HCT116 (cell line): ENCODE data around the gene PDE9A. TPM values are rescaled to one million over a fixed set of nuclear protein-coding genes. Genes with fewer than 3 reads are reported as not detected.

Experiments used
- ATAC-seq: fragments of 200-7000 bp; cut with Tn5 transposase; 2 replicates; pipeline ENCODE4 v1.9.1; 2020; ENCODE audit warnings: mild to moderate bottlenecking, moderate library complexity
- BruUV-seq: library from RNA; stranded (reverse); fragments of 400-500 nt; replicated peaks from 2 replicates; lab custom pipeline; 2021; lab: Mats Ljungman, UMichigan
- CTCF ChIA-PET: fragments of 300-600 bp; sonication (Branson Sonifier 250); formaldehyde crosslinking; loops from one replicate; lab custom pipeline; 2021; ENCODE audit warnings: antibody characterized with exemption; lab: Charles Lee
- POLR2A ChIA-PET: fragments of 300-600, 350-600 bp; sonication (Branson Sonifier 250); formaldehyde crosslinking; loops from one replicate; lab custom pipeline; 2021; ENCODE audit warnings: antibody characterized with exemption; lab: Charles Lee
- RAD21 ChIA-PET, 2 experiments: fragments of 300-600 bp; sonication (Branson Sonifier 250); formaldehyde crosslinking; loops; one replicate each; lab custom pipeline; 2023; ENCODE audit warnings: low total read pairs in 2 of 2; ENCODE audit not compliant: uncharacterized antibody in 2 of 2, unreplicated experiment in 2 of 2, low non-redundant PET in 1 of 2; lab: Charles Lee
- DNase-seq: peaks from one replicate; pipeline ENCODE4 v3.0.0-alpha.2; 2010; ENCODE audit warnings: low read depth, low spot score
- H2AFZ ChIP-seq: fragments of 200-600 bp; shearing (Covaris generic), sonication (generic); 2 replicates; pipeline ENCODE4 v1.6.1; 2017; ENCODE audit warnings: low read depth, mixed run types, mixed read lengths, antibody characterized with exemption, low read length; ENCODE audit not compliant: poor library complexity, severe bottlenecking
- H3K27ac ChIP-seq: 2 replicates; pipeline ENCODE4 v1.5.1; 2012; ENCODE audit warnings: low read depth, low read length
- H3K27me3 ChIP-seq: fragments of 200-600 bp; sonication (generic); 2 replicates; pipeline ENCODE4 v1.6.1; 2016; ENCODE audit warnings: mixed run types, low read length, mixed read lengths; ENCODE audit not compliant: insufficient read depth
- H3K36me3 ChIP-seq, 2 experiments: fragments of 200-500 bp in 1 of 2; fragments of 200-600 bp in 1 of 2; sonication (Bioruptor generic) in 1 of 2; sonication (generic) in 1 of 2; 2 replicates each; pipeline versions ENCODE4 v1.5.1 to v1.6.1; 2014 to 2016; ENCODE audit warnings: low read length in 2 of 2, inconsistent platforms in 1 of 2, mixed read lengths in 1 of 2, mixed run types in 1 of 2; ENCODE audit not compliant: insufficient read depth in 2 of 2, control insufficient read depth in 1 of 2
- H3K4me1 ChIP-seq, 2 experiments: fragments of 200-600 bp in 1 of 2; sonication (generic) in 1 of 2; 2 replicates each; pipeline versions ENCODE4 v1.5.1 to v1.6.1; 2012 to 2017; ENCODE audit warnings: low read length in 2 of 2, inconsistent platforms in 1 of 2, mild to moderate bottlenecking in 1 of 2, mixed read lengths in 1 of 2, mixed run types in 1 of 2, moderate library complexity in 1 of 2; ENCODE audit not compliant: insufficient read depth in 2 of 2, control insufficient read depth in 1 of 2
- H3K4me2 ChIP-seq: fragments of 200-600 bp; sonication (generic); 2 replicates; pipeline ENCODE4 v1.6.1; 2017; ENCODE audit warnings: mixed run types, low read length, mixed read lengths
- H3K4me3 ChIP-seq, 2 experiments: fragments of 200-600 bp in 1 of 2; sonication (generic) in 1 of 2; replicated peaks in 1 of 2; 2 replicates each; pipeline ENCODE4 v1.5.1; 2011 to 2016; ENCODE audit warnings: low read length in 2 of 2, control low read depth in 1 of 2, low read depth in 1 of 2, mild to moderate bottlenecking in 1 of 2, mixed read lengths in 1 of 2, mixed run types in 1 of 2
- H3K79me2 ChIP-seq: fragments of 200-600 bp; sonication (generic); 2 replicates; pipeline ENCODE4 v1.6.1; 2017; ENCODE audit warnings: mild to moderate bottlenecking, mixed run types, low read length, moderate library complexity, mixed read lengths; ENCODE audit not compliant: insufficient read depth
- H3K9ac ChIP-seq: fragments of 200-600 bp; sonication (generic); 2 replicates; pipeline ENCODE4 v1.6.1; 2016; ENCODE audit warnings: low read length, mixed read lengths
- H3K9me2 ChIP-seq: fragments of 200-600 bp; sonication (generic), shearing (Covaris generic); 2 replicates; pipeline ENCODE4 v1.6.1; 2017; ENCODE audit warnings: mixed run types, mild to moderate bottlenecking, moderate library complexity; ENCODE audit not compliant: insufficient read depth
- H3K9me3 ChIP-seq, 2 experiments: fragments of 200-500 bp in 1 of 2; fragments of 200-600 bp in 1 of 2; sonication (Bioruptor generic) in 1 of 2; sonication (generic) in 1 of 2; 2 replicates each; pipeline ENCODE4 v1.6.1; 2014 to 2017; ENCODE audit warnings: low read length in 2 of 2, mixed read lengths in 2 of 2, inconsistent platforms in 1 of 2, low read depth in 1 of 2, mild to moderate bottlenecking in 1 of 2, mixed run types in 1 of 2, moderate library complexity in 1 of 2; ENCODE audit not compliant: control insufficient read depth in 1 of 2, insufficient read depth in 1 of 2
- H4K20me1 ChIP-seq: fragments of 200-600 bp; sonication (generic), shearing (Covaris generic); 2 replicates; pipeline ENCODE4 v1.6.1; 2017; ENCODE audit warnings: mixed run types, mild to moderate bottlenecking, moderate library complexity; ENCODE audit not compliant: insufficient read depth
- CBX3 ChIP-seq: IDR thresholded peaks from 2 replicates; pipeline ENCODE4 v1.6.1; 2012; ENCODE audit warnings: low read depth
- EGR1 ChIP-seq: IDR thresholded peaks from 2 replicates; pipeline ENCODE4 v1.6.1; 2012; ENCODE audit warnings: low read depth
- ELF1 ChIP-seq: IDR thresholded peaks from 2 replicates; pipeline ENCODE4 v1.6.1; 2012; ENCODE audit warnings: low read depth, borderline replicate concordance
- EZH2 ChIP-seq: fragments of 200-600 bp; sonication (generic); IDR thresholded peaks from 2 replicates; pipeline ENCODE4 v1.6.1; 2017; ENCODE audit warnings: antibody characterized with exemption, mixed run types
- FOSL1 ChIP-seq: IDR thresholded peaks from 2 replicates; pipeline ENCODE4 v1.6.1; 2012; ENCODE audit warnings: low read depth
- JUND ChIP-seq: IDR thresholded peaks from 2 replicates; pipeline ENCODE4 v1.6.1; 2012
- RAD21 ChIP-seq: IDR thresholded peaks from 2 replicates; pipeline ENCODE4 v1.6.1; 2012; ENCODE audit warnings: low read depth, mild to moderate bottlenecking
- SP1 ChIP-seq: IDR thresholded peaks from 2 replicates; pipeline ENCODE4 v1.6.1; 2012; ENCODE audit warnings: low read depth
- TCF7L2 ChIP-seq: IDR thresholded peaks from 2 replicates; pipeline ENCODE4 v1.7.0; 2011; ENCODE audit warnings: borderline replicate concordance, inconsistent platforms; ENCODE audit not compliant: insufficient read depth, insufficient read length; ENCODE audit errors: extremely low read depth
- YY1 ChIP-seq: IDR thresholded peaks from 2 replicates; pipeline ENCODE4 v1.6.1; 2011; ENCODE audit warnings: low read length, low read depth, moderate library complexity, mild to moderate bottlenecking; ENCODE audit not compliant: insufficient replicate concordance; ENCODE audit errors: extremely low read depth
- ZFX ChIP-seq: fragments of 450-650 bp; IDR thresholded peaks from 2 replicates; pipeline ENCODE4 v1.6.1; 2017
- ZNF274 ChIP-seq: fragments of 200-500 bp; sonication (Bioruptor generic); IDR thresholded peaks from 2 replicates; pipeline ENCODE4 v1.6.1; 2014; ENCODE audit warnings: mild to moderate bottlenecking, low read depth, low read length, inconsistent platforms
- intact Hi-C: fragments of 100-400 bp; cut with micrococcal nuclease; formaldehyde crosslinking; loops from 2 replicates; pipeline ENCODE4 v1.10.0; 2022
- total RNA-seq: library from RNA; stranded (reverse); gene quantifications from one replicate; pipeline ENCODE4 v1.2.1, GENCODE V29; 2021; ENCODE audit not compliant: unreplicated experiment
- TF ChIP-seq, protein P1 (sequence below): IDR thresholded peaks from 2 replicates; pipeline ENCODE4 v1.6.1; 2012
- TF ChIP-seq, protein P2 (sequence below): IDR thresholded peaks from 2 replicates; pipeline ENCODE4 v1.6.1; 2011; ENCODE audit warnings: mild to moderate bottlenecking, low read length, moderate library complexity; ENCODE audit not compliant: insufficient replicate concordance; ENCODE audit errors: extremely low read depth

PDE9A gene
- total RNA-seq, 1 experiment from 2014 or later = 31.4 TPM

DNA sequence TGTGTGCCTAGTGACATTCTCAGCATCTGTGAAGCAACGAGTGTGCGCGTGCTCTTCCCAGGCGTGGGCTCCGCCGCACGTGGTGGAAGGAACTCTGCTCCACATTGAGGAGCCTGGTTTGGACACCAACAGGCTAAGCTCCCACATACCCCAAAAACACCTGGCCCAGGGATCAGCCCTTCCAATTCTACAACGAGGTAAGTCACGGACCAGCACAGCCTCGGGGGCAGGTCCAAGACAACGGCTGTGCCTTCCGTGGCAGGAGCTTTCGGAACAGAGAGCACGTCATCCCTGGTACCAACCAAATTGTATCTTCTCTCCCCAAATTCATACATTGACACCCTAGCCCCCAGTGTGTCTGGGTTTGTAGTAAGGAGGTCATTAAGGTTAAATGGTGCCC lies 27.2 kb upstream of the PDE9A start:
- Histone ChIP-seq H3K9me3 (no peaks in the 10 kb centered on the region), H3K36me3 (no peaks in the 10 kb centered on the region), H3K4me3 (no peak overlapping the region), H3K4me2 (no peak overlapping the region), H4K20me1 (no peaks in the 10 kb centered on the region), H3K4me1 (no peaks in the 10 kb centered on the region), H3K9me2 (no peaks in the 10 kb centered on the region), H3K9ac (no peak overlapping the region), H3K27ac (no peak overlapping the region), H3K27me3 (peaks cover 8% of the 10 kb centered on the region; the same call in 1 of the 2 replicates), H3K79me2 (no peaks in the 10 kb centered on the region), H2AFZ (no peak overlapping the region)
- ATAC-seq (no peak), DNase-seq (no peak)
- ChIA-PET RAD21 (no interaction called here), CTCF (no interaction called here), POLR2A (no interaction called here)
- BruUV-seq = no TSS peak
- intact Hi-C loops = no loop called here
- TF ChIP-seq YY1 (no peak), TCF7L2 (no peak), ELF1 (no peak), EGR1 (no peak)
- TF ChIP-seq, protein P1, sequence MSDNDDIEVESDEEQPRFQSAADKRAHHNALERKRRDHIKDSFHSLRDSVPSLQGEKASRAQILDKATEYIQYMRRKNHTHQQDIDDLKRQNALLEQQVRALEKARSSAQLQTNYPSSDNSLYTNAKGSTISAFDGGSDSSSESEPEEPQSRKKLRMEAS = no peak

DNA sequence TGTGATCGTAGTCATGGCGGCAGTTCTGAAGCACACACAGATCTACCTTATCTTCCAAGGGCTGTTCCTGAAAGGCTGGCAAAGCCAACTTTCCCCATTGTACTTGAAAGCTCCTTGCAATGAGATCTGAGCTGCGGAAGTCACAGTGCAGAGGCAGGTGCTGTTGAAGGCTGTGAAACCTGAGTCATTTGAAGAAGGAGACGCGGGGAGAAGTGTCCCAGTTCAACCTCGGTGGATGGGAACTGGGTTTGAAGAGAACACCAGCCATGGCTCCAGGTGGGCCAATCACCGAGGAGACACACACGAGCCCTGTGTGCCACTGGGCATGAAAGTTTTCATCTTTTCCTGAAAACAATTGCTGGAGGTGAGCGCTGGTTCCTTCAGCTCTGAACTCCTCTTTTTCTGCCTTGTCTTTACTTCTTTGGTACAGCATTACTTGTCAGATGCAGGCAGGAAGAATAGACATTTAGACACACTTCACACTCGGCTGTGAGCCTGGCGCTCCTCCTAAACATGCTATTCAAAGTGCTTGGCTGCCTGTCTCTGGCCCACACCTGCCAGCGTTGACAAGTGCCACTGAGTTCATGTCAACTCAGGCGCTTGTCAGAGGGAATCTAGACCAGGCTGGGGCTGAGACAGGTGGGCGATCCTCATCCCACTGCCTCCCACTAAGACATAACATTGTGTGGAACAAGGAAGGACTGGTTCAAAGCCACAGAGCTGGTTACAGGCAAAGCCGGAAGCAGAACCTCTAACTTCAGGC lies 25.7 kb upstream of the PDE9A start:
- POLR2A ChIA-PET = no interaction called here
- no peak for ATAC-seq
- Histone ChIP-seq H3K4me2 (no peak overlapping the region), H4K20me1 (no peaks in the 10 kb centered on the region), H3K9me2 (no peaks in the 10 kb centered on the region), H3K4me3 (no peak overlapping the region), H2AFZ (no peak overlapping the region), H3K79me2 (no peaks in the 10 kb centered on the region)
- intact Hi-C loops = no loop called here
- no peak for TF ChIP-seq SP1
- TF ChIP-seq RAD21 = no peak
- no peak for TF ChIP-seq TCF7L2
- no peak for TF ChIP-seq CBX3
- TF ChIP-seq FOSL1 = no peak
- TF ChIP-seq JUND = no peak
- TF ChIP-seq, protein P1 = no peak
- no peak for TF ChIP-seq ZNF274
- TF ChIP-seq ZFX = no peak
- TF ChIP-seq, protein P2, sequence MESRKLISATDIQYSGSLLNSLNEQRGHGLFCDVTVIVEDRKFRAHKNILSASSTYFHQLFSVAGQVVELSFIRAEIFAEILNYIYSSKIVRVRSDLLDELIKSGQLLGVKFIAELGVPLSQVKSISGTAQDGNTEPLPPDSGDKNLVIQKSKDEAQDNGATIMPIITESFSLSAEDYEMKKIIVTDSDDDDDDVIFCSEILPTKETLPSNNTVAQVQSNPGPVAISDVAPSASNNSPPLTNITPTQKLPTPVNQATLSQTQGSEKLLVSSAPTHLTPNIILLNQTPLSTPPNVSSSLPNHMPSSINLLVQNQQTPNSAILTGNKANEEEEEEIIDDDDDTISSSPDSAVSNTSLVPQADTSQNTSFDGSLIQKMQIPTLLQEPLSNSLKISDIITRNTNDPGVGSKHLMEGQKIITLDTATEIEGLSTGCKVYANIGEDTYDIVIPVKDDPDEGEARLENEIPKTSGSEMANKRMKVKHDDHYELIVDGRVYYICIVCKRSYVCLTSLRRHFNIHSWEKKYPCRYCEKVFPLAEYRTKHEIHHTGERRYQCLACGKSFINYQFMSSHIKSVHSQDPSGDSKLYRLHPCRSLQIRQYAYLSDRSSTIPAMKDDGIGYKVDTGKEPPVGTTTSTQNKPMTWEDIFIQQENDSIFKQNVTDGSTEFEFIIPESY = no peak
- no peak for TF ChIP-seq EZH2
- TF ChIP-seq, all 23 proteins: peak for 0
- no peak for DNase-seq
- no peaks in the 10 kb centered on the region for H3K9me3 ChIP-seq
- peaks cover 8% of the 10 kb centered on the region; the same call in 1 of the 2 replicates for H3K27me3 ChIP-seq
- no peaks in the 10 kb centered on the region for H3K4me1 ChIP-seq
- H3K27ac ChIP-seq = no peak overlapping the region
- RAD21 ChIA-PET = no interaction called here
- BruUV-seq = no TSS peak
- no peak overlapping the region for H3K9ac ChIP-seq
- no peaks in the 10 kb centered on the region for H3K36me3 ChIP-seq
- CTCF ChIA-PET = no interaction called here
